Cardiac muscle cell (in vitro differentiated cells and primary cell): ENCODE data around the gene ROM1. TPM values are rescaled to one million over a fixed set of nuclear protein-coding genes. Genes with fewer than 3 reads are reported as not detected.
"Not testable (repeated sequence)": the region's sequence is repeated elsewhere in the genome, so short reads cannot be mapped to it uniquely, and the experiment has no call there.

Experiments
- DNase-seq, 2 donors: peaks; one replicate each; pipeline versions ENCODE4 v3.0.0 to v3.0.0-alpha.2; 2010 to 2017; ENCODE audit warnings: low read depth in 1 of 2, low spot score in 1 of 2
- H3K27ac ChIP-seq: fragments of 200-600 bp; sonication (generic); 2 replicates; pipeline ENCODE4 v1.5.1; 2016
- H3K27me3 ChIP-seq: fragments of 200-600 bp; sonication (generic); 2 replicates; pipeline ENCODE4 v1.6.0; 2016; ENCODE audit warnings: control low read depth
- H3K36me3 ChIP-seq: fragments of 200-600 bp; sonication (generic); 2 replicates; pipeline ENCODE4 v1.5.1; 2016; ENCODE audit warnings: control low read depth
- H3K4me1 ChIP-seq: fragments of 200-600 bp; sonication (generic); 2 replicates; pipeline ENCODE4 v1.8.1; 2017; ENCODE audit warnings: low read depth, mild to moderate bottlenecking, mixed run types
- H3K4me3 ChIP-seq: fragments of 200-600 bp; sonication (generic); 2 replicates; pipeline ENCODE4 v1.5.1; 2016; ENCODE audit warnings: mild to moderate bottlenecking
- H3K9me3 ChIP-seq: fragments of 200-600 bp; sonication (generic); 2 replicates; pipeline ENCODE4 v1.5.1; 2017; ENCODE audit warnings: low read depth, mild to moderate bottlenecking, control low read depth
- CTCF ChIP-seq: IDR thresholded peaks from 2 replicates; pipeline ENCODE4 v1.5.1; 2012; ENCODE audit warnings: low read depth, mild to moderate bottlenecking, low read length
- polyA plus RNA-seq: library from polyadenylated mRNA; unstranded; fragments of >200 nt; fragmentation: Nextera tagmentation; extraction: Ambion mirVana; gene quantifications from 2 replicates; pipeline ENCODE4 v1.2.1, GENCODE V29; 2016
- total RNA-seq: library from RNA; depleted of rRNA; stranded (reverse); fragments of >200 nt; gene quantifications from 2 replicates; pipeline ENCODE4 v1.2.3, GENCODE V29; 2016

The ROM1 gene
- total and polyA plus RNA-seq, 2 experiments from 2014 or later, result 3.3 to 6.9 TPM

DNA sequence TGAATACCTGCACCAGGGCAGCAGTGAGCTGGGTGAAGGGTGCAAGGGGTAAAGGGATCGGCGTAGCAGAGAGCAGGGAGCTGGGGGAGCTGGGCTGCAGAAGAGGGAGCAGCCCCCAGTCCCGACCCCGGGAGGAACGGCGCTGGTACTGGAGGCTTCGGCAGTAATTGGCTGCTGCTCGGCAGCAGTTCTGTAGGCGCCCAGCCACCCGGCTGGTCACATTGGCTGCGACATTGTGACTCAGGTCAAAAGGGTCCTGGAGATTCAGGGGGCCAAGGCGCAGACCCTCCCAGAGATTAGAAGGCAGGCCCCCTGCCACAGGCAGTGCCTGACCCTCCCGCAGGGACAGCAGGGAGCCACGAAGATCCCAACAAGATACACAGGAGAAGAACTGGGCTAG lies 37.2 kb upstream of the ROM1 start:
- no peak for TF ChIP-seq CTCF
- Histone ChIP-seq H3K9me3 (no peaks in the 10 kb centered on the region), H3K4me3 (no peak overlapping the region), H3K27me3 (no peaks in the 10 kb centered on the region), H3K36me3 (peaks cover 36% of the 10 kb centered on the region), H3K4me1 (peaks cover 9% of the 10 kb centered on the region), H3K27ac (no peak overlapping the region)
- DNase-seq, result no peak

DNA sequence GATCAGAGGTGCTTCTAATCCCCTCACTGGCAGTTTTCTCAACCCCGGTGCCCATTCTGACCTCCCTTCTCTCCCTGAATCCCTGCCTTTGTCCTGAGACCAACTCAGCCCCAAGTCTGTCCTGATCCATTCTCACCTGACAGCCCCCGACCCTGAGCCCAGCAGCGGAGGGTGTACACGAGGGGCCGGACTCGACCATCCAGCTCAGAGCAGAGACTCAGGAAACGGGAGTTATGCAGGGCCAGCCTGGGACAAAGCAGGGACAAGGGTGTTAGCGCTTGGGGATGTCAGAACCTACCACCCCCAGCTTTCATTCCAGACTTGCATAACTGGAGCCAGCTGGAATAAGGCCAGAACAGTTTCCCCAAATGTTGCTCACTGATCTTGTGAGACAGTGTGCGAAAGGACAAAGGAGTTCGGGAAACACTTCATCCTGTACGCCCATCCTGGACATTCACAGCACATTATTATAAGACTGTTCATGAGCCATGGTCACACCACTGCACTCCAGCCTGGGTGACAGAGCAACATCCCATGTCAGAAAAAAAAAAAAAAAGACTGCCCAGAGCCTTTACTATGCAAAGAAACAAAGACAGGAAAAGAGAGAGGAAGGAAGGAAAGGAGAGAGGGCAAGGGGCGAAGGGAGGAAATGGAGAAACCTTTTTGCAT lies 35.9 kb upstream of the ROM1 start:
- no peak for TF ChIP-seq CTCF
- Histone ChIP-seq H3K4me3 (no peak overlapping the region), H3K27ac (no peak overlapping the region), H3K27me3 (no peaks in the 10 kb centered on the region), H3K4me1 (peaks cover 9% of the 10 kb centered on the region), H3K36me3 (peaks cover 25% of the 10 kb centered on the region), H3K9me3 (no peaks in the 10 kb centered on the region)
- DNase-seq, result peak in 1 of 2 donors; percentile 58

GRCh38 chr11:62578541-62578940 lies 34.5 kb upstream of the ROM1 start:
- H3K4me3 ChIP-seq, result no peak overlapping the region
- H3K36me3 ChIP-seq, result peaks cover 27% of the 10 kb centered on the region
- no peaks in the 10 kb centered on the region for H3K9me3 ChIP-seq
- DNase-seq, result no peak
- no peak for TF ChIP-seq CTCF
- peaks cover 5% of the 10 kb centered on the region for H3K4me1 ChIP-seq
- H3K27ac ChIP-seq, result no peak overlapping the region
- no peaks in the 10 kb centered on the region for H3K27me3 ChIP-seq

DNA sequence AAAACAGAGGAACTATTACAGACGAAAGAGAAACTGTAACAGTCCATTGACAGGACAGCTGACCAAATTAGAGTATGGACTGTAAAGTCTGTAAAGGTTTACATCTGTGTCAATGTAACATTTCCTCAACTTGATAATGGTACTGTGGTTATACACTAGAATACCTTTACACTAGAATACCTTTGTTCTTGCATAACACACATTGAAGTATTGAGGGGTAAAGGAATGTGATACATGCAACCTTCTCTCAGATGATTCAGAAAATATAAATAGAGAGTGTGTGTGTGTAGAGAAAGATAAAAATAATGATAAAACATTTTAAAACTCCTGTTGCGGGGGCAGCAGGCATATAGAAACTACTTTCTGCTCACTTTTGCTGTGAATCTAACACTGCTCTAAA lies 33.8 kb upstream of the ROM1 start:
- TF ChIP-seq CTCF, result no peak
- H3K4me1 ChIP-seq, result peaks cover 5% of the 10 kb centered on the region
- no peaks in the 10 kb centered on the region for H3K9me3 ChIP-seq
- H3K27ac ChIP-seq, result no peak overlapping the region
- H3K4me3 ChIP-seq, result no peak overlapping the region
- no peak for DNase-seq
- peaks cover 27% of the 10 kb centered on the region for H3K36me3 ChIP-seq
- no peaks in the 10 kb centered on the region for H3K27me3 ChIP-seq

- H3K4me3 ChIP-seq, result no peak overlapping the region
- H3K9me3 ChIP-seq, result no peaks in the 10 kb centered on the region
- H3K27ac ChIP-seq, result no peak overlapping the region
- TF ChIP-seq CTCF, result no peak
- DNase-seq, result no peak
- no peaks in the 10 kb centered on the region for H3K4me1 ChIP-seq
- no peaks in the 10 kb centered on the region for H3K27me3 ChIP-seq
- peaks cover 36% of the 10 kb centered on the region for H3K36me3 ChIP-seq
These were observed 31.9 kb upstream of the ROM1 start for GRCh38 chr11:62580959-62581715.

DNA sequence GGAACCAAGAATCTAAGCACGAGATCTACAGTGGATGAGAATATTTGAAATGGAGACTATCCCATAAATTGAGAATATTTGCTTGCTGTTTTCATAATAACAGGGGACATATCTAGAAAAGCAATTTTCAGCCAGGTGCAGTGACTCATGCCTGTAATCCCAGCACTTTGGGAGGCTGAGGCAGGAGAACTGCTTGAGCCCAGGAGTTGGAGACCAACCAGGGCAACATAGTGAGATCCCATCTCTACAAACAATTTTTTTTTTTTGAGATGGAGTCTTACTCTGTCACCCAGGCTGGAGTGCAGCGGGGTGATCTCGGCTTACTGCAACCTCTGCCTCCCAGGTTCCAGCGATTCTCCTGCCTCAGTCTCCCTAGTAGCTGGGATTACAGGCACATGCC lies 31.3 kb upstream of the ROM1 start:
- not testable (repeated sequence) for H3K9me3 ChIP-seq, H3K27ac ChIP-seq, H3K27me3 ChIP-seq, H3K4me1 ChIP-seq, H3K4me3 ChIP-seq, DNase-seq
- H3K36me3 ChIP-seq, result peaks cover 31% of the 10 kb centered on the region

DNA sequence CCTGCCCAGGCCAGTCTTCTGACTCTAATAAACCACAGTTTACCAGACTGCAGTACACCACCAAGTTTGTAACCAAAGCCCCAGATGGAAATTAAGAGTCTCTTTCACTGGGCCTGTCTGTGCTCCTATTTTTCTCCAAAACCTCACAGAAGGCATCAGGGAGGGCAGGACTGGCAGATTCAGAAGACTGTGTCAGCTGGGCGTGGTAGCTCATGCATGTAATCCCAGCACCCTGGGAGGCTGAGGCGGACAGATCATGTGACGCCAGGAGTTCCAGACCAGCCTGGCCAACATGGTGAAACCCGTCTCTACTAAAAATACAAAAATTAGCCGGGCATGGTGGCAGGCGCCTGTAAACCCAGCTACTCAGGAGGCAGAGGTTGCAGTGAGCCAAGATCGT lies 27.7 kb upstream of the ROM1 start:
- DNase-seq, H3K4me3 ChIP-seq, H3K27ac ChIP-seq, H3K9me3 ChIP-seq, H3K27me3 ChIP-seq, H3K4me1 ChIP-seq: not testable (repeated sequence)
- H3K36me3 ChIP-seq, result peaks cover 19% of the 10 kb centered on the region
